GM23338 (cell line): Measurements from ENCODE around the gene SH2D5. TPM values are rescaled to one million over a fixed set of nuclear protein-coding genes. Genes with fewer than 3 reads are reported as not detected.

Experiments
- ATAC-seq: fragments of 200-7000 bp; cut with Tn5 transposase; 3 replicates; pipeline ENCODE4 v1.9.1; 2020
- DNase-seq: peaks from one replicate; pipeline ENCODE4 v3.0.0-alpha.2; 2015; ENCODE audit warnings: low spot score
- H2AFZ ChIP-seq: fragments of 200-600 bp; sonication (generic); 2 replicates; pipeline ENCODE4 v1.8.0; 2016; ENCODE audit warnings: antibody characterized with exemption, mild to moderate bottlenecking, moderate library complexity
- H3F3A ChIP-seq: fragments of 200-600 bp; sonication (generic); replicated peaks from 2 replicates; pipeline ENCODE4 v1.8.0; 2017; ENCODE audit warnings: antibody characterized with exemption, mixed run types, low read depth
- H3K27ac ChIP-seq: fragments of 200-600 bp; sonication (generic); 2 replicates; pipeline ENCODE4 v1.6.1; 2016; ENCODE audit warnings: low read depth
- H3K27me3 ChIP-seq: fragments of 200-600 bp; sonication (generic); 2 replicates; pipeline ENCODE4 v1.8.0; 2016; ENCODE audit warnings: mild to moderate bottlenecking, mixed run types, moderate library complexity; ENCODE audit not compliant: insufficient read depth
- H3K36me3 ChIP-seq: fragments of 200-600 bp; sonication (generic); 2 replicates; pipeline ENCODE4 v1.8.0; 2016; ENCODE audit warnings: mild to moderate bottlenecking; ENCODE audit not compliant: insufficient read depth
- H3K4me1 ChIP-seq: fragments of 200-600 bp; sonication (generic); 2 replicates; pipeline ENCODE4 v1.8.0; 2016; ENCODE audit warnings: mild to moderate bottlenecking, moderate library complexity; ENCODE audit not compliant: insufficient read depth
- H3K4me2 ChIP-seq: fragments of 200-600 bp; sonication (generic); 2 replicates; pipeline ENCODE4 v1.7.1; 2017; ENCODE audit warnings: mixed run types
- H3K4me3 ChIP-seq: fragments of 200-600 bp; sonication (generic); 2 replicates; pipeline ENCODE4 v1.6.1; 2016; ENCODE audit warnings: mixed run types
- H3K79me2 ChIP-seq: fragments of 200-600 bp; sonication (generic); replicated peaks from 2 replicates; pipeline ENCODE4 v1.8.0; 2017; ENCODE audit warnings: mild to moderate bottlenecking; ENCODE audit not compliant: insufficient read depth
- H3K9me2 ChIP-seq: fragments of 200-600 bp; sonication (generic); 2 replicates; pipeline ENCODE4 v1.8.0; 2017; ENCODE audit not compliant: insufficient read depth
- H4K20me1 ChIP-seq: fragments of 200-600 bp; sonication (generic); replicated peaks from 2 replicates; pipeline ENCODE4 v1.8.0; 2017; ENCODE audit warnings: mild to moderate bottlenecking; ENCODE audit not compliant: insufficient read depth
- H3K27ac Mint-ChIP-seq: 2 replicates; pipeline ENCODE4 v1.8.0; 2020; ENCODE audit warnings: inconsistent platforms, mild to moderate bottlenecking, moderate library complexity, mixed read lengths
- H3K27me3 Mint-ChIP-seq: 3 replicates; pipeline ENCODE4 v1.8.0; 2022; ENCODE audit warnings: low read depth, mild to moderate bottlenecking, moderate library complexity, mixed read lengths, inconsistent platforms; ENCODE audit not compliant: insufficient read depth, poor library complexity
- H3K36me3 Mint-ChIP-seq: 3 replicates; pipeline ENCODE4 v1.8.0; 2021; ENCODE audit warnings: low read depth, mild to moderate bottlenecking, inconsistent platforms, moderate library complexity, mixed read lengths
- H3K4me1 Mint-ChIP-seq: 3 replicates; pipeline ENCODE4 v1.8.0; 2020; ENCODE audit warnings: mild to moderate bottlenecking, inconsistent platforms, mixed read lengths
- H3K4me3 Mint-ChIP-seq: 3 replicates; pipeline ENCODE4 v1.8.0; 2021; ENCODE audit warnings: moderate library complexity, mild to moderate bottlenecking, inconsistent platforms, mixed read lengths
- H3K9me3 Mint-ChIP-seq: 3 replicates; pipeline ENCODE4 v1.8.0; 2020; ENCODE audit warnings: moderate library complexity, mild to moderate bottlenecking, inconsistent platforms, mixed read lengths
- CREB1 ChIP-seq: fragments of 250-450 bp; sonication (Bioruptor Pico); IDR thresholded peaks from 2 replicates; pipeline ENCODE4 v1.5.0; 2020; ENCODE audit warnings: low read depth, mild to moderate bottlenecking, moderate library complexity
- EZH2 ChIP-seq: fragments of 200-600 bp; sonication (generic); IDR thresholded peaks from one replicate; pipeline ENCODE4 v1.8.0; 2017; ENCODE audit warnings: antibody characterized with exemption, mild to moderate bottlenecking, low read depth; ENCODE audit not compliant: unreplicated experiment
- JUNB ChIP-seq: IDR thresholded peaks from one replicate; pipeline ENCODE4 v1.6.1; 2016; ENCODE audit warnings: antibody characterized with exemption; ENCODE audit not compliant: unreplicated experiment
- POLR2AphosphoS5 ChIP-seq: IDR thresholded peaks from 2 replicates; pipeline ENCODE4 v1.6.1; 2016; ENCODE audit warnings: antibody characterized with exemption, low read depth
- STAT1 ChIP-seq: IDR thresholded peaks from one replicate; pipeline ENCODE4 v1.6.1; 2016; ENCODE audit warnings: antibody characterized with exemption; ENCODE audit not compliant: unreplicated experiment
- ZNF114 ChIP-seq: fragments of 250-450 bp; sonication (Bioruptor Pico); IDR thresholded peaks from 2 replicates; pipeline ENCODE4 v1.5.0; 2020; ENCODE audit warnings: mild to moderate bottlenecking, moderate library complexity
- ZNF331 ChIP-seq: fragments of 250-450 bp; sonication (Bioruptor Pico); IDR thresholded peaks from 2 replicates; pipeline ENCODE4 v1.5.0; 2020; ENCODE audit warnings: low read depth, mild to moderate bottlenecking, moderate library complexity
- polyA plus RNA-seq: library from polyadenylated mRNA; unstranded; fragments of >200 nt; fragmentation: Nextera tagmentation; extraction: Ambion mirVana; gene quantifications from 2 replicates; pipeline ENCODE4 v1.2.1, GENCODE V29; 2016
- total RNA-seq: library from RNA; depleted of rRNA; stranded (reverse); fragments of >200 nt; shearing (Covaris generic); gene quantifications from 2 replicates; pipeline ENCODE4 v1.2.3, GENCODE V29; 2014
- TF ChIP-seq, protein P1 (sequence below): IDR thresholded peaks from 2 replicates; pipeline ENCODE4 v1.6.1; 2016; ENCODE audit warnings: antibody characterized with exemption
- TF ChIP-seq, protein P2 (sequence below): fragments of 250-450 bp; sonication (Bioruptor Pico); IDR thresholded peaks from 2 replicates; pipeline ENCODE4 v1.5.0; 2020; ENCODE audit warnings: mild to moderate bottlenecking, moderate library complexity
- TF ChIP-seq, protein P3 (sequence below), 2 experiments: fragments of 200-600 bp in 1 of 2; sonication (generic) in 1 of 2; conservative IDR thresholded peaks; 2 replicates each; pipeline versions ENCODE4 v1.5.1 to v1.6.1; 2016 to 2017; ENCODE audit warnings: antibody characterized with exemption in 2 of 2, low read depth in 2 of 2, mild to moderate bottlenecking in 2 of 2, moderate library complexity in 1 of 2
- TF ChIP-seq, protein P4 (sequence below): IDR thresholded peaks from one replicate; pipeline ENCODE4 v1.6.1; 2018; ENCODE audit warnings: antibody characterized with exemption; ENCODE audit not compliant: unreplicated experiment

The SH2D5 gene
- total and polyA plus RNA-seq, 2 experiments from 2014 or later, result 5.0 to 24.8 TPM

DNA sequence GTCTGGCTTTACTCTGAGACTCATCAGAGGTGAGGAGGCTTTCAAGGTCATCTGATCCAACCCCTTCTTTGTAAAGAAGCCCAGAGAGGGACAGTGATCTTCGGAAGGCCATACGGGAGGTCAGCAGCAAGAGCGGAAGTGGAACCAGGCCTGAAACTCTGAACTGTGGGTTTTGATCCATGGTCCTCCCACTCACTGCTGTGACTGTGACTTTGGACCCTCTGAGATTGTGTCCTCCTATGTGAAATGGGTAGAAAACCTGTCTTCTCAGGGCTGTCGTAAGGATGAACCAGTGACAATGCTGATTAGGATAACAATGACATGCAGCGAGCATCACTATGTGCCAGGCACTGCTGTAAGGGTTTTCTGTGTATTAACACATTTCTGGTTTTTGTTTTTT lies 61.6 kb downstream of the SH2D5 start:
- Histone ChIP-seq H3K79me2 (no peaks in the 10 kb centered on the region), H3K4me3 (no peak overlapping the region), H3K36me3 (0 out of 2 replicates have a peak, but pooled peaks cover 5% of the 10 kb centered on the region), H3K4me2 (no peak overlapping the region), H3F3A (no peaks in the 10 kb centered on the region), H3K27me3 (no peaks in the 10 kb centered on the region), H3K4me1 (no peaks in the 10 kb centered on the region), H3K9me2 (no peaks in the 10 kb centered on the region), H2AFZ (no peak overlapping the region), H3K27ac (no peak overlapping the region), H4K20me1 (no peaks in the 10 kb centered on the region)
- Mint-ChIP-seq H3K4me3 (no peak overlapping the region), H3K9me3 (no peaks in the 10 kb centered on the region; the same call in 2 of the 3 replicates), H3K36me3 (peaks cover 3% of the 10 kb centered on the region; the same call in 2 of the 3 replicates), H3K4me1 (no peaks in the 10 kb centered on the region), H3K27ac (no peak overlapping the region), H3K27me3 (peaks cover 6% of the 10 kb centered on the region)
- TF ChIP-seq CREB1 (CRISPR knock-in tag), result no peak
- TF ChIP-seq ZNF331 (CRISPR knock-in tag), result no peak
- TF ChIP-seq, protein P1, sequence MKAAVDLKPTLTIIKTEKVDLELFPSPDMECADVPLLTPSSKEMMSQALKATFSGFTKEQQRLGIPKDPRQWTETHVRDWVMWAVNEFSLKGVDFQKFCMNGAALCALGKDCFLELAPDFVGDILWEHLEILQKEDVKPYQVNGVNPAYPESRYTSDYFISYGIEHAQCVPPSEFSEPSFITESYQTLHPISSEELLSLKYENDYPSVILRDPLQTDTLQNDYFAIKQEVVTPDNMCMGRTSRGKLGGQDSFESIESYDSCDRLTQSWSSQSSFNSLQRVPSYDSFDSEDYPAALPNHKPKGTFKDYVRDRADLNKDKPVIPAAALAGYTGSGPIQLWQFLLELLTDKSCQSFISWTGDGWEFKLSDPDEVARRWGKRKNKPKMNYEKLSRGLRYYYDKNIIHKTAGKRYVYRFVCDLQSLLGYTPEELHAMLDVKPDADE, result no peak
- TF ChIP-seq POLR2AphosphoS5, result no peak
- TF ChIP-seq, protein P2, sequence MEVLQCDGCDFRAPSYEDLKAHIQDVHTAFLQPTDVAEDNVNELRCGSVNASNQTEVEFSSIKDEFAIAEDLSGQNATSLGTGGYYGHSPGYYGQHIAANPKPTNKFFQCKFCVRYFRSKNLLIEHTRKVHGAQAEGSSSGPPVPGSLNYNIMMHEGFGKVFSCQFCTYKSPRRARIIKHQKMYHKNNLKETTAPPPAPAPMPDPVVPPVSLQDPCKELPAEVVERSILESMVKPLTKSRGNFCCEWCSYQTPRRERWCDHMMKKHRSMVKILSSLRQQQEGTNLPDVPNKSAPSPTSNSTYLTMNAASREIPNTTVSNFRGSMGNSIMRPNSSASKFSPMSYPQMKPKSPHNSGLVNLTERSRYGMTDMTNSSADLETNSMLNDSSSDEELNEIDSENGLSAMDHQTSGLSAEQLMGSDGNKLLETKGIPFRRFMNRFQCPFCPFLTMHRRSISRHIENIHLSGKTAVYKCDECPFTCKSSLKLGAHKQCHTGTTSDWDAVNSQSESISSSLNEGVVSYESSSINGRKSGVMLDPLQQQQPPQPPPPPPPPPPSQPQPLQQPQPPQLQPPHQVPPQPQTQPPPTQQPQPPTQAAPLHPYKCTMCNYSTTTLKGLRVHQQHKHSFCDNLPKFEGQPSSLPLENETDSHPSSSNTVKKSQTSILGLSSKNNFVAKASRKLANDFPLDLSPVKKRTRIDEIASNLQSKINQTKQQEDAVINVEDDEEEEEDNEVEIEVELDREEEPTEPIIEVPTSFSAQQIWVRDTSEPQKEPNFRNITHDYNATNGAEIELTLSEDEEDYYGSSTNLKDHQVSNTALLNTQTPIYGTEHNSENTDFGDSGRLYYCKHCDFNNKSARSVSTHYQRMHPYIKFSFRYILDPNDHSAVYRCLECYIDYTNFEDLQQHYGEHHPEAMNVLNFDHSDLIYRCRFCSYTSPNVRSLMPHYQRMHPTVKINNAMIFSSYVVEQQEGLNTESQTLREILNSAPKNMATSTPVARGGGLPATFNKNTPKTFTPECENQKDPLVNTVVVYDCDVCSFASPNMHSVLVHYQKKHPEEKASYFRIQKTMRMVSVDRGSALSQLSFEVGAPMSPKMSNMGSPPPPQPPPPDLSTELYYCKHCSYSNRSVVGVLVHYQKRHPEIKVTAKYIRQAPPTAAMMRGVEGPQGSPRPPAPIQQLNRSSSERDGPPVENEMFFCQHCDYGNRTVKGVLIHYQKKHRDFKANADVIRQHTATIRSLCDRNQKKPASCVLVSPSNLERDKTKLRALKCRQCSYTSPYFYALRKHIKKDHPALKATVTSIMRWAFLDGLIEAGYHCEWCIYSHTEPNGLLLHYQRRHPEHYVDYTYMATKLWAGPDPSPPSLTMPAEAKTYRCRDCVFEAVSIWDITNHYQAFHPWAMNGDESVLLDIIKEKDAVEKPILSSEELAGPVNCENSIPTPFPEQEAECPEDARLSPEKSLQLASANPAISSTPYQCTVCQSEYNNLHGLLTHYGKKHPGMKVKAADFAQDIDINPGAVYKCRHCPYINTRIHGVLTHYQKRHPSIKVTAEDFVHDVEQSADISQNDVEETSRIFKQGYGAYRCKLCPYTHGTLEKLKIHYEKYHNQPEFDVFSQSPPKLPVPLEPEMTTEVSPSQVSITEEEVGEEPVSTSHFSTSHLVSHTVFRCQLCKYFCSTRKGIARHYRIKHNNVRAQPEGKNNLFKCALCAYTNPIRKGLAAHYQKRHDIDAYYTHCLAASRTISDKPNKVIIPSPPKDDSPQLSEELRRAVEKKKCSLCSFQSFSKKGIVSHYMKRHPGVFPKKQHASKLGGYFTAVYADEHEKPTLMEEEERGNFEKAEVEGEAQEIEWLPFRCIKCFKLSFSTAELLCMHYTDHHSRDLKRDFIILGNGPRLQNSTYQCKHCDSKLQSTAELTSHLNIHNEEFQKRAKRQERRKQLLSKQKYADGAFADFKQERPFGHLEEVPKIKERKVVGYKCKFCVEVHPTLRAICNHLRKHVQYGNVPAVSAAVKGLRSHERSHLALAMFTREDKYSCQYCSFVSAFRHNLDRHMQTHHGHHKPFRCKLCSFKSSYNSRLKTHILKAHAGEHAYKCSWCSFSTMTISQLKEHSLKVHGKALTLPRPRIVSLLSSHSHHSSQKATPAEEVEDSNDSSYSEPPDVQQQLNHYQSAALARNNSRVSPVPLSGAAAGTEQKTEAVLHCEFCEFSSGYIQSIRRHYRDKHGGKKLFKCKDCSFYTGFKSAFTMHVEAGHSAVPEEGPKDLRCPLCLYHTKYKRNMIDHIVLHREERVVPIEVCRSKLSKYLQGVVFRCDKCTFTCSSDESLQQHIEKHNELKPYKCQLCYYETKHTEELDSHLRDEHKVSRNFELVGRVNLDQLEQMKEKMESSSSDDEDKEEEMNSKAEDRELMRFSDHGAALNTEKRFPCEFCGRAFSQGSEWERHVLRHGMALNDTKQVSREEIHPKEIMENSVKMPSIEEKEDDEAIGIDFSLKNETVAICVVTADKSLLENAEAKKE, result no peak
- TF ChIP-seq STAT1, result no peak
- TF ChIP-seq ZNF114, result no peak
- TF ChIP-seq, protein P3, sequence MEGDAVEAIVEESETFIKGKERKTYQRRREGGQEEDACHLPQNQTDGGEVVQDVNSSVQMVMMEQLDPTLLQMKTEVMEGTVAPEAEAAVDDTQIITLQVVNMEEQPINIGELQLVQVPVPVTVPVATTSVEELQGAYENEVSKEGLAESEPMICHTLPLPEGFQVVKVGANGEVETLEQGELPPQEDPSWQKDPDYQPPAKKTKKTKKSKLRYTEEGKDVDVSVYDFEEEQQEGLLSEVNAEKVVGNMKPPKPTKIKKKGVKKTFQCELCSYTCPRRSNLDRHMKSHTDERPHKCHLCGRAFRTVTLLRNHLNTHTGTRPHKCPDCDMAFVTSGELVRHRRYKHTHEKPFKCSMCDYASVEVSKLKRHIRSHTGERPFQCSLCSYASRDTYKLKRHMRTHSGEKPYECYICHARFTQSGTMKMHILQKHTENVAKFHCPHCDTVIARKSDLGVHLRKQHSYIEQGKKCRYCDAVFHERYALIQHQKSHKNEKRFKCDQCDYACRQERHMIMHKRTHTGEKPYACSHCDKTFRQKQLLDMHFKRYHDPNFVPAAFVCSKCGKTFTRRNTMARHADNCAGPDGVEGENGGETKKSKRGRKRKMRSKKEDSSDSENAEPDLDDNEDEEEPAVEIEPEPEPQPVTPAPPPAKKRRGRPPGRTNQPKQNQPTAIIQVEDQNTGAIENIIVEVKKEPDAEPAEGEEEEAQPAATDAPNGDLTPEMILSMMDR (conservative IDR thresholded peaks at IDR 0.05; ENCODE audit: low read depth in 2 of 2), result no peak
- TF ChIP-seq, protein P4, sequence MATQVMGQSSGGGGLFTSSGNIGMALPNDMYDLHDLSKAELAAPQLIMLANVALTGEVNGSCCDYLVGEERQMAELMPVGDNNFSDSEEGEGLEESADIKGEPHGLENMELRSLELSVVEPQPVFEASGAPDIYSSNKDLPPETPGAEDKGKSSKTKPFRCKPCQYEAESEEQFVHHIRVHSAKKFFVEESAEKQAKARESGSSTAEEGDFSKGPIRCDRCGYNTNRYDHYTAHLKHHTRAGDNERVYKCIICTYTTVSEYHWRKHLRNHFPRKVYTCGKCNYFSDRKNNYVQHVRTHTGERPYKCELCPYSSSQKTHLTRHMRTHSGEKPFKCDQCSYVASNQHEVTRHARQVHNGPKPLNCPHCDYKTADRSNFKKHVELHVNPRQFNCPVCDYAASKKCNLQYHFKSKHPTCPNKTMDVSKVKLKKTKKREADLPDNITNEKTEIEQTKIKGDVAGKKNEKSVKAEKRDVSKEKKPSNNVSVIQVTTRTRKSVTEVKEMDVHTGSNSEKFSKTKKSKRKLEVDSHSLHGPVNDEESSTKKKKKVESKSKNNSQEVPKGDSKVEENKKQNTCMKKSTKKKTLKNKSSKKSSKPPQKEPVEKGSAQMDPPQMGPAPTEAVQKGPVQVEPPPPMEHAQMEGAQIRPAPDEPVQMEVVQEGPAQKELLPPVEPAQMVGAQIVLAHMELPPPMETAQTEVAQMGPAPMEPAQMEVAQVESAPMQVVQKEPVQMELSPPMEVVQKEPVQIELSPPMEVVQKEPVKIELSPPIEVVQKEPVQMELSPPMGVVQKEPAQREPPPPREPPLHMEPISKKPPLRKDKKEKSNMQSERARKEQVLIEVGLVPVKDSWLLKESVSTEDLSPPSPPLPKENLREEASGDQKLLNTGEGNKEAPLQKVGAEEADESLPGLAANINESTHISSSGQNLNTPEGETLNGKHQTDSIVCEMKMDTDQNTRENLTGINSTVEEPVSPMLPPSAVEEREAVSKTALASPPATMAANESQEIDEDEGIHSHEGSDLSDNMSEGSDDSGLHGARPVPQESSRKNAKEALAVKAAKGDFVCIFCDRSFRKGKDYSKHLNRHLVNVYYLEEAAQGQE, result no peak
- TF ChIP-seq JUNB, result no peak
- no peak for TF ChIP-seq EZH2
- ATAC-seq, result no peak
- DNase-seq, result no peak
